IPS-18c (cell line): ENCODE measurements around the gene PLA2G2C.
"Not testable (repeated sequence)": the region's sequence is repeated elsewhere in the genome, so short reads cannot be mapped to it uniquely, and the experiment has no call there.

Experiments used
- H3K4me3 ChIP-seq: 2 replicates; pipeline ENCODE4 v1.7.0; 2013; ENCODE audit warnings: low read depth, mild to moderate bottlenecking, low read length, moderate library complexity; ENCODE audit not compliant: insufficient read depth
- H3K9me3 ChIP-seq: one replicate; pipeline ENCODE4 v1.6.1; 2013; ENCODE audit warnings: mild to moderate bottlenecking, low read length, moderate library complexity; ENCODE audit not compliant: control insufficient read depth, insufficient read depth

Gene PLA2G2C

GRCh38 chr1:20130518-20130917, 55.8 kb downstream of the PLA2G2C start:
- H3K9me3 ChIP-seq, H3K4me3 ChIP-seq: not testable (repeated sequence)

GRCh38 chr1:20126806-20127440, 59.4 kb downstream of the PLA2G2C start:
- Histone ChIP-seq H3K4me3 (no peak overlapping the region), H3K9me3 (no peaks in the 10 kb centered on the region)

- no peak overlapping the region for H3K4me3 ChIP-seq
Measured at GRCh38 chr1:20126041-20126805, 60.1 kb downstream of the PLA2G2C start.

GRCh38 chr1:20125100-20125499, 61.2 kb downstream of the PLA2G2C start:
- no peak overlapping the region for H3K4me3 ChIP-seq
- H3K9me3 ChIP-seq: no peaks in the 10 kb centered on the region

More at GRCh38 chr1:20126041-20126805, 60.1 kb downstream of the PLA2G2C start:
- no peaks in the 10 kb centered on the region for H3K9me3 ChIP-seq

- no peaks in the 10 kb centered on the region for H3K9me3 ChIP-seq
- H3K4me3 ChIP-seq: no peak overlapping the region
Measured at GRCh38 chr1:20124456-20125057, 61.8 kb downstream of the PLA2G2C start.

GRCh38 chr1:20123722-20124455, 62.4 kb downstream of the PLA2G2C start:
- Histone ChIP-seq H3K4me3 (no peak overlapping the region), H3K9me3 (no peaks in the 10 kb centered on the region)

- Histone ChIP-seq H3K4me3 (no peak overlapping the region), H3K9me3 (no peaks in the 10 kb centered on the region)
Measured at GRCh38 chr1:20120796-20121195, 65.5 kb downstream of the PLA2G2C start.

GRCh38 chr1:20119347-20119746, 67.0 kb downstream of the PLA2G2C start, which contains the start of gene PLA2G2D:
Gene PLA2G2D, minus strand, starts transcription at chr1:20119536. Its CDS starts 38 bp downstream, at chr1:20119498.
- H3K9me3 ChIP-seq: no peaks in the 10 kb centered on the region
- no peak within 1 kb of the TSS for H3K4me3 ChIP-seq

GRCh38 chr1:20117236-20117635, 69.1 kb downstream of the PLA2G2C start:
- Histone ChIP-seq H3K9me3 (no peaks in the 10 kb centered on the region), H3K4me3 (no peak overlapping the region)

GRCh38 chr1:20115916-20116315, 70.4 kb downstream of the PLA2G2C start:
- no peaks in the 10 kb centered on the region for H3K9me3 ChIP-seq
- no peak overlapping the region for H3K4me3 ChIP-seq

- H3K4me3 ChIP-seq: no peak overlapping the region
- H3K9me3 ChIP-seq: no peaks in the 10 kb centered on the region
Measured at GRCh38 chr1:20115479-20115878, 70.8 kb downstream of the PLA2G2C start.

GRCh38 chr1:20114021-20114648, 72.2 kb downstream of the PLA2G2C start:
- no peaks in the 10 kb centered on the region for H3K9me3 ChIP-seq
- H3K4me3 ChIP-seq: no peak overlapping the region
